GM18907 (cell line): Measurements from ENCODE around the gene CLCNKB.

Experiments
- ATAC-seq: cut with Tn5 transposase; IDR thresholded peaks from one replicate; pipeline ENCODE4 v1.9.1; 2021; ENCODE audit warnings: mild to moderate bottlenecking, moderate library complexity; ENCODE audit not compliant: unreplicated experiment

CLCNKB gene

GRCh38 chr1:16091296-16091695 lies 47.7 kb downstream of the CLCNKB start:
- no peak for ATAC-seq

- no peak for ATAC-seq
These were observed 48.7 kb downstream of the CLCNKB start for GRCh38 chr1:16092097-16092922.

GRCh38 chr1:16092923-16093511 lies 49.4 kb downstream of the CLCNKB start:
- no peak for ATAC-seq

- ATAC-seq = no peak
These were observed 50.0 kb downstream of the CLCNKB start for GRCh38 chr1:16093611-16094010.

GRCh38 chr1:16094453-16095158 lies 51.0 kb downstream of the CLCNKB start:
- no peak for ATAC-seq

GRCh38 chr1:16095447-16095846 lies 51.9 kb downstream of the CLCNKB start:
- ATAC-seq = no peak

- ATAC-seq = no peak
These were observed 55.8 kb downstream of the CLCNKB start for GRCh38 chr1:16099412-16099811.

GRCh38 chr1:16101623-16102022 lies 58.0 kb downstream of the CLCNKB start:
- no peak for ATAC-seq
